ENCODE results near the gene STAG1. TPM values are rescaled to one million over a fixed set of nuclear protein-coding genes. Genes with fewer than 3 reads are reported as not detected.
"Not testable (repeated sequence)": the region's sequence is repeated elsewhere in the genome, so short reads cannot be mapped to it uniquely, and the experiment has no call there.

The STAG1 gene
- total RNA-seq, 2 donors from 2014 or later = 48.0 to 62.3 TPM

DNA sequence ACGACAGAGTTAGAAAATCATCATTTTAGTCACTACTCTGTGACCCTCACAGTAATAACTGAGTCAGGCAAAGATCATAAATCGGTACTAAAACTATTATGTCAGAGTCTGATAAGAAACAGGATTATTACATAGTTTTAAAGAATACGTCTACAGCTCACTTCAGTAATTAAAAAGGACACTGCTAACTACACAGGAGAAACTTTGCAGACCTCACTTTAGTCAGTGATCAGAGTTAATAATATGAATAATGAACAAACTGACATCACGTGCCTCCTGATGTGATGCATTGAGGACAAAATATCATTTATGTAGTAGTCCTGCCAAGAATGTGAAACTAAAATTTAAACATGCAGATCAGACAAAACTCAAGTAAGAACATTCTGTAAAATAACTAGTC lies 339.9 kb downstream of the STAG1 start:
- no peak for ATAC-seq (replicated peaks)
- H3K36me3 Mint-ChIP-seq (ENCODE audit: low read depth) = peaks cover 66% of the 10 kb centered on the region
- H3K4me1 Mint-ChIP-seq = no peaks in the 10 kb centered on the region
- H3K27me3 Mint-ChIP-seq = no peaks in the 10 kb centered on the region
- no peak overlapping the region for H3K4me3 Mint-ChIP-seq
- H3K27ac Mint-ChIP-seq = no peak overlapping the region
- no peaks in the 10 kb centered on the region for H3K9me3 Mint-ChIP-seq

DNA sequence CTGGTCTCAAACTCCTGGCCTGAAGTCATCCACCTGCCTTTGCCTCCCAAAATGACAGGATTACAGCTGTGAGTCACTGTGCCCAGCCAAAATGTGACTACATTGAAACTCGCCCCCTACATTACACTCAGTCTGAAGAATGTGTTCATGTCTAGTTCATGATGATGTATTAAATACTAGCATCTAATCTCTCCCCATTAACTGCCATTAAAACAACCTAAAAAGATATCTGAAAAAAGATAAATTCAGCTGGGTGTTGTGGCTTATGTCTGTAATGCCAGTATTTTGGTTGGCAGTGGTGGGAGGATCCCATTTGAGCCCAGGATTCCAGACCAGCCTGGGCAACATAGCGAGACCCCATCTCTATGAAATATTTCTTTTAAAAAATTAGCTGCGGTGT lies 342.6 kb downstream of the STAG1 start:
- peaks cover 42% of the 10 kb centered on the region for H3K36me3 Mint-ChIP-seq (ENCODE audit: low read depth)
- no peak for ATAC-seq (replicated peaks)
- no peaks in the 10 kb centered on the region for H3K27me3 Mint-ChIP-seq
- H3K4me3 Mint-ChIP-seq = no peak overlapping the region
- H3K4me1 Mint-ChIP-seq = no peaks in the 10 kb centered on the region
- no peak overlapping the region for H3K27ac Mint-ChIP-seq
- H3K9me3 Mint-ChIP-seq = no peaks in the 10 kb centered on the region

DNA sequence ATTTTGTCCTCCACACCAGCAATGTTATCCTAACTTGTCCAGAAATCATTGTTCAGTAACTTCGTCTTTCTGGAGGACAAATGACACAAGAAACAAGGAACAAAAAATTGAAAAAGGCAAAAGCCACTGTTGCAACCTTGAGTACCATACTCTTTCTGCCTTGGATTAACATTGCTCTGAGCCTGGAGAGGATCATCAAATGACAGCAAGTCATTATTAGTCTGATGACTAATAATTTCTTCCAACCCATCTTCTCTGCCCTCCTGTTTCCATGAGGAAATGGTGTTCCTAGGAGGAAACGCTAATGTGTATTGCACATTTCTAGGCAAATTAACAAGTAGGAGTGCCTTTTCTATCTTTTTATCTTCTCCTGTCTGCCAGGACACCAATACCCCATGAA lies 348.1 kb downstream of the STAG1 start:
- no peak overlapping the region for H3K4me3 Mint-ChIP-seq
- H3K9me3 Mint-ChIP-seq = no peaks in the 10 kb centered on the region
- no peaks in the 10 kb centered on the region for H3K27me3 Mint-ChIP-seq
- no peaks in the 10 kb centered on the region for H3K4me1 Mint-ChIP-seq
- peaks cover 28% of the 10 kb centered on the region for H3K36me3 Mint-ChIP-seq (ENCODE audit: low read depth)
- H3K27ac Mint-ChIP-seq = no peak overlapping the region
- ATAC-seq (replicated peaks) = no peak

DNA sequence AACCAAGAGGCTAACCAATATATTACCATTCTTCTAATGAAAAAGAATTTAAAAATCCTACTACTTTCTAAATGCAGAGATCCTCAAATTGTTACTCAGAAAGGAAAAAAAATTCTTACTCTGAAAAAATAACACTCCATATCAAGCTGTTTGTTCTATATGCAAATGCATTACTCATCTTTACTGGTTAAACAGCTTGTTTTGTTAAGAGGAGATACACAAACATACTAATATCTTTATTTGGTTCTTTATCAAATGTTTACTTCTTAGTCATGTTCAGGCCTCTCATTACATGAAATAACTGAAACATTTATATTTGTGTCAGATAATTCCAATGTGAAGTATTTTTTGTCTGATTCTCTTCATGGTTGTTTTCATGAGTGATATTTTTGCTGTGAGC lies 355.3 kb downstream of the STAG1 start:
- Mint-ChIP-seq H3K27me3 (no peaks in the 10 kb centered on the region), H3K4me1 (no peaks in the 10 kb centered on the region), H3K36me3 (ENCODE audit: low read depth) (peaks cover 31% of the 10 kb centered on the region), H3K27ac (peak overlapping the region; percentile 29), H3K9me3 (no peaks in the 10 kb centered on the region), H3K4me3 (no peak overlapping the region)
- no peak for ATAC-seq (replicated peaks)

DNA sequence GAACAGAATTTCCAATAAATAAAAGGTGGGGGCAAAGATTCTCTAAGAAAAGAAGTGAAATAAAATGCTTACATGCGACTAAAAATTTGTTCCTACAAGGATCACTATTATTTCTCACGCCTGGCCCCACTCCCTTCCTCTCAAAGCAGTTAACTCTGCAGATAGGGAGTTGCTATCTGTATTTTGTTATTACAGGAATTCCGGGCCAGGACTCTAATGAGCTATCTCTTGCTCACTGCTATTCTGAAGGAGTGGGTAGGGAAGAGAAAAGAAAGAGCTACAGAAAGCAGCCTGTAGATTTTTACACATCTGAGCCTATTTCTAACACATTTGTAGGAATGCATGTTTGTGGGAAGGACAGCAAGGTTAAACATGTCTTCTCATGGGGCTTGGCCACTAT lies 361.6 kb downstream of the STAG1 start:
- Mint-ChIP-seq H3K4me3 (no peak overlapping the region), H3K4me1 (no peaks in the 10 kb centered on the region), H3K9me3 (no peaks in the 10 kb centered on the region), H3K27me3 (no peaks in the 10 kb centered on the region), H3K36me3 (ENCODE audit: low read depth) (peaks cover 8% of the 10 kb centered on the region), H3K27ac (no peak overlapping the region)
- ATAC-seq (replicated peaks) = no peak

- ATAC-seq (replicated peaks) = no peak
- peaks cover 8% of the 10 kb centered on the region for H3K36me3 Mint-ChIP-seq (ENCODE audit: low read depth)
- no peaks in the 10 kb centered on the region for H3K27me3 Mint-ChIP-seq
Observed at GRCh38 chr3:136387031-136387430, 365.1 kb downstream of the STAG1 start.

DNA sequence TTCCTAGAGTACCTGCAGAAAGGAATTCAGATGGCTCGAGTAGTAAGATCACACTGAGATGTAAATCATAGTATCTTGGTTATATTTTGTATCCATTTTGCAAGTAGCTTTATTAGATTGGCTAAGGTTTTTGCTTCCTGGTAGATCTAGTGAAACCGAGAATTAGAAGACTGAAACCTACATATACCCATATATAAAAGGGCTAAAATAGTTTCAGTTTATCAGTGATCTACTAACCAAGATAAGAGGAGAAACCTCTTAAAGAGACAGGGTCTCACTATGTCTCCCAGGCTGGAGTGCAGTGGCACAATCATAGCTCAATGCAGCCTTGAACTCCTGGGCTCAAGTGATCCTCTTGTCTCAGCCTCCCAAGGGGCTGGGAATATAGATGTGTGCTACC lies 366.7 kb downstream of the STAG1 start:
- Mint-ChIP-seq H3K9me3 (no peaks in the 10 kb centered on the region), H3K27me3 (no peaks in the 10 kb centered on the region), H3K4me1 (no peaks in the 10 kb centered on the region), H3K27ac (no peak overlapping the region), H3K4me3 (no peak overlapping the region), H3K36me3 (ENCODE audit: low read depth) (peaks cover 10% of the 10 kb centered on the region)
- ATAC-seq (replicated peaks) = no peak

More at GRCh38 chr3:136387031-136387430, 365.1 kb downstream of the STAG1 start:
- Mint-ChIP-seq H3K4me3 (no peak overlapping the region), H3K9me3 (no peaks in the 10 kb centered on the region), H3K27ac (no peak overlapping the region), H3K4me1 (no peaks in the 10 kb centered on the region)

DNA sequence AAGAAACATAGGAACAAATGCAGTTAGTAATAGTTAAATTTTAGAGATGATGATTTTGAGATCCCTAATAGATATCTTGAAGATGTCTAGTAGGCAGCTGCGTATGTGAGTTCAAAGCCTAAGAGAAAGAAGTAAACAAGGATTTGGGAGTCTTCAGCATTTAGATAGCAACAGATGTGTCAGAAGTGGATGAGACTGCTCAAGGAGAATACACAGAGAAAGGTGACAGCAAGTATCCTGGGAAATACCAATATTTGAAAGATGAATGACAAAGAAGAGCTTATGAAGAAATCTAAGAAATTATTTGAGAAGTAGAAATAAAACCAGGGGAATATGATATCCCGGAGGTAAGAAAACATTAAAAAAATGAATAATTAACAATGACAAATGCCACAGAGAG lies 371.1 kb downstream of the STAG1 start:
- Mint-ChIP-seq H3K4me3 (no peak overlapping the region), H3K27ac (no peak overlapping the region), H3K27me3 (no peaks in the 10 kb centered on the region), H3K9me3 (no peaks in the 10 kb centered on the region), H3K4me1 (no peaks in the 10 kb centered on the region), H3K36me3 (ENCODE audit: low read depth) (peaks cover 32% of the 10 kb centered on the region)
- no peak for ATAC-seq (replicated peaks)

DNA sequence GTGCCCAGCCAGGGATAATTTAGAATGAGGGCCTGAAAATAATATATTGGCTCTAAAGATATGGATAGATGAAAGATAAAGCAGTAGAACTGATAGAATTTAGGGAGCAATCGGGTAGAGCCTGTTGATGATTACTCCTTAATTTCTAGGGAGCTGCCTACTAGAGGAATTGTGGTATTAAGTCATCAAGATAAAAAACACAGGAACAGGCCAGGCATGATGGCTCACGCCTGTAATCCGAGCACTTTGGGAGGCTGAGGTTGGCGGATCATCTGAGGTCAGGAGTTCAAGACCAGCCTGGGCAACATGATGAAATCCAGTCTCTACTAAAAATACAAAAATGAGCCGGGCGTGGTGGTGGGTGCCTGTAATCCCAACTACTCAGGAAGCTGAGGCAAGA lies 371.6 kb downstream of the STAG1 start:
- H3K4me1 Mint-ChIP-seq = no peaks in the 10 kb centered on the region
- H3K4me3 Mint-ChIP-seq = no peak overlapping the region
- no peaks in the 10 kb centered on the region for H3K27me3 Mint-ChIP-seq
- H3K27ac Mint-ChIP-seq = no peak overlapping the region
- peaks cover 33% of the 10 kb centered on the region for H3K36me3 Mint-ChIP-seq (ENCODE audit: low read depth)
- no peak for ATAC-seq (replicated peaks)
- H3K9me3 Mint-ChIP-seq = no peaks in the 10 kb centered on the region

DNA sequence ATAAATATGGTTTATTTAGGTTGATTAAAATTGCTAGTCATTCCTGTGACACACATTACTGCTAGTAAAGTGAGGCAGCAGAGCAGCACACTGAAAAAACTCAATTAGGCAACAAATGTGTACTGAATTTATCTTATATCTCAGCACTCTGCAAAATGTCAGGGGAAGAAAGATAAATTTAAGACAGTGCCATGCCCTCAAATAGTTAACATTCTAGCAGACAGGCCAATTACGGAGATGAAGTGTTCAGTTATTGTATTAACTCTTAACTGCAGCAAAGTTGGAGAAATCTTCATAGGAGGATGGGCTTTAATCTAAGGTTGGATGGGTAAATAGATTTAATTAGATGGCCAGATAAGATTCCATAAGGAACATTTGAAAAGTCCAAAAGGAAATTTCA lies 374.2 kb downstream of the STAG1 start:
- ATAC-seq (replicated peaks) = no peak
- H3K4me1 Mint-ChIP-seq = no peaks in the 10 kb centered on the region
- no peak overlapping the region for H3K27ac Mint-ChIP-seq
- no peaks in the 10 kb centered on the region for H3K9me3 Mint-ChIP-seq
- H3K4me3 Mint-ChIP-seq = no peak overlapping the region
- no peaks in the 10 kb centered on the region for H3K27me3 Mint-ChIP-seq
- peaks cover 50% of the 10 kb centered on the region for H3K36me3 Mint-ChIP-seq (ENCODE audit: low read depth)

DNA sequence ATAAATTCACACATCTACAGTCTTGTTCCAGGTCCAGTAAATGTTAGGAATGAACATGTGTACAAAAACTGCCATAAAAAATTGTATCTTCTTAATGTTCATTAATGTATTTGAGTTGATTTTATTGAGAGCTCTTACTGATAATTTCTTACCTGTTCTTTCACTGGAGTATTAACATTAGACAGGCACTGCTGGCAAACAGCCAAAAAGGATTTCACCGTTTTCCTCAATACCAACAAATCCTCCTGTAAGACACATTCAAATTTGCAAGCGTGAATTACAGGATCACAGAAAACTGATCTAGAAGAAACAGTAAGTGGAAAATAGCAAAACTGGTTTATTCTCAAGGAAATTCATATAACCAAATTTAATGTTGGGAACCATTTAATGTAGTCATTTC lies 374.7 kb downstream of the STAG1 start:
- Mint-ChIP-seq H3K27me3 (no peaks in the 10 kb centered on the region), H3K9me3 (no peaks in the 10 kb centered on the region), H3K4me3 (no peak overlapping the region), H3K36me3 (ENCODE audit: low read depth) (peaks cover 50% of the 10 kb centered on the region), H3K27ac (no peak overlapping the region), H3K4me1 (no peaks in the 10 kb centered on the region)
- no peak for ATAC-seq (replicated peaks)

- not testable (repeated sequence) for H3K9me3 Mint-ChIP-seq; H3K4me1 Mint-ChIP-seq; H3K27ac Mint-ChIP-seq; H3K4me3 Mint-ChIP-seq; H3K27me3 Mint-ChIP-seq; ATAC-seq (replicated peaks)
- peaks cover 50% of the 10 kb centered on the region for H3K36me3 Mint-ChIP-seq (ENCODE audit: low read depth)
Observed at GRCh38 chr3:136375800-136376199, 376.4 kb downstream of the STAG1 start.

DNA sequence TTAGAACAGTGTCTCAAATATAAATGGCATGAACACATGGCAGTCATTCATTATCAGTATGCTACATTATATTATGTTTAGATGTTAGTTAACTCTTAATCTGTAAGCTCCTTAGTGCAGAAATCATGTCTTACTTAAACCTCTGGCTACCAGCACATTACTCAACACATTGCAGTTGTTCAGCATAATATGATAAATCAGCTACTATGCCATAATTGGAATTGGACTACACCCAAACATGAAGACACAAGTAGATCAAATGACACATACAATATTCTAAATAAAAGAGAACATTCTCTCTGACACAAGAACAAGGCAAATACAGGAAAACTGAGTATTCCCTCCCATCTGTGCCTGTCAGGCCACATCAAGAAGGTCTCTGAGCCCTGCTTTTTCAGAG lies 385.9 kb downstream of the STAG1 start:
- H3K36me3 Mint-ChIP-seq (ENCODE audit: low read depth) = peaks cover 62% of the 10 kb centered on the region
- no peaks in the 10 kb centered on the region for H3K4me1 Mint-ChIP-seq
- peak overlapping the region; percentile 21 for H3K27ac Mint-ChIP-seq
- H3K4me3 Mint-ChIP-seq = no peak overlapping the region
- H3K27me3 Mint-ChIP-seq = no peaks in the 10 kb centered on the region
- no peaks in the 10 kb centered on the region for H3K9me3 Mint-ChIP-seq
- ATAC-seq (replicated peaks) = no peak

- H3K27me3 Mint-ChIP-seq = no peaks in the 10 kb centered on the region
- H3K27ac Mint-ChIP-seq = peak overlapping the region; percentile 53
- no peak overlapping the region for H3K4me3 Mint-ChIP-seq
- H3K4me1 Mint-ChIP-seq = peaks cover 5% of the 10 kb centered on the region
- ATAC-seq (replicated peaks) = peak; percentile 74
- no peaks in the 10 kb centered on the region for H3K9me3 Mint-ChIP-seq
- H3K36me3 Mint-ChIP-seq (ENCODE audit: low read depth) = peaks cover 64% of the 10 kb centered on the region
Observed at GRCh38 chr3:136353461-136353860, 398.7 kb downstream of the STAG1 start.

DNA sequence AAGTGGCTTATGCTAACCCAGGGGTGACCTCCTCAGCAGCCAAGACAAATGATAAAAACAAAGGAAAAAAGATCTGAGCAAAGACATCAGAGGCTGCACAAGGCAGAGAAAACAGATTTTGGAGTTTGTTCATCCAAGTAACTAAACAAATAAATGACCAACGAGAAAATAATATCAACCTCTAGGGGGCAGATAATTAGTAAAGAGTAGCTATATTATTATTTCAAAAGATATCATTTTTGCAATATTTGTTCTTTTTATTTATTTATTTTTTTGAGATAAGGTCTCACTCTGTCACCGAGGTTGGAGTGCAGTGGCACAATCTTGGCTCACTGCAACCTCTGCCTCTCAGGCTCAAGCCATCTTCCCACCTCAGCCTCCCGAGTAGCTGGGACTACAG lies 400.3 kb downstream of the STAG1 start:
- peaks cover 5% of the 10 kb centered on the region for H3K4me1 Mint-ChIP-seq
- no peak for ATAC-seq (replicated peaks)
- H3K27me3 Mint-ChIP-seq = no peaks in the 10 kb centered on the region
- H3K4me3 Mint-ChIP-seq = no peak overlapping the region
- no peaks in the 10 kb centered on the region for H3K9me3 Mint-ChIP-seq
- peaks cover 63% of the 10 kb centered on the region for H3K36me3 Mint-ChIP-seq (ENCODE audit: low read depth)
- H3K27ac Mint-ChIP-seq = no peak overlapping the region

DNA sequence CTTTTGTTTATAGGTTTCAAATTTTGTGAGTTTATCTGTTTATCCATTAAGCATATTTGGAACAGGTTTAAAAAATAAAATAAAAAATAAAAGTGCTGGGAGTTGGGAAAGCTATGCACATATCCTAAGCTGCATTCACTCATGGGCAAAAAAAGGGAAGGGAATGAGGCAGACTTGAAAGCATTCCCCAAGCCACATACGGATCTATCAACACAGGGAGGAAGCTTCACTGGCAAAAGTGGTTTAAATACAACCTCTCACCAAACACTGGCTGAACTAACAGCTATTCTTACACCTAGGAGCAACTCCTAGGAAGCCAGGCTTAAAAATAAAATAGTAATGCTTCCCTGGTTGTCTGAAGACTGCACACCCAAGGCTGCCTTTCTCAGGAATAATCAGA lies 400.8 kb downstream of the STAG1 start:
- Mint-ChIP-seq H3K9me3 (no peaks in the 10 kb centered on the region), H3K36me3 (ENCODE audit: low read depth) (peaks cover 60% of the 10 kb centered on the region), H3K4me1 (peaks cover 5% of the 10 kb centered on the region), H3K27me3 (no peaks in the 10 kb centered on the region), H3K4me3 (no peak overlapping the region), H3K27ac (no peak overlapping the region)
- ATAC-seq (replicated peaks) = no peak

Measured in activated T-helper 17 cell treated with anti-CD3 and anti-CD28 coated beads, Interleukin-2, amount 50 U/mL, for 72 hours (primary cell).